Natural killer cell (primary cell): ENCODE measurements around the gene TCF25. TPM values are rescaled to one million over a fixed set of nuclear protein-coding genes. Genes with fewer than 3 reads are reported as not detected.

Experiments
- ATAC-seq, 3 donors: fragments of 150-1000 bp in 2 of 3; fragments of 200-7000 bp in 1 of 3; cut with Tn5 transposase; 1 replicate in 1 of 3; 2 replicates in 2 of 3; pipeline ENCODE4 v1.10.0; 2021; ENCODE audit warnings: mild to moderate bottlenecking in 2 of 3, moderate library complexity in 2 of 3
- DNase-seq, 2 donors: peaks; one replicate each; pipeline versions ENCODE4 v3.0.0 to v3.0.0-alpha.2; 2013 to 2021; ENCODE audit warnings: mixed read lengths in 1 of 2
- H3K27ac ChIP-seq: one replicate; pipeline ENCODE4 v1.5.1; 2013; ENCODE audit warnings: mild to moderate bottlenecking, low read length
- H3K27me3 ChIP-seq: one replicate; pipeline ENCODE4 v1.6.1; 2013; ENCODE audit warnings: low read length; ENCODE audit not compliant: control insufficient read depth, insufficient read depth
- H3K36me3 ChIP-seq: one replicate; pipeline ENCODE4 v1.6.1; 2013; ENCODE audit warnings: low read length; ENCODE audit not compliant: control insufficient read depth, insufficient read depth
- H3K4me1 ChIP-seq: one replicate; pipeline ENCODE4 v1.6.1; 2013; ENCODE audit warnings: low read length; ENCODE audit not compliant: control insufficient read depth, insufficient read depth
- H3K4me3 ChIP-seq: one replicate; pipeline ENCODE4 v1.5.1; 2013; ENCODE audit warnings: low read length
- H3K9me3 ChIP-seq: one replicate; pipeline ENCODE4 v1.6.1; 2013; ENCODE audit warnings: low read length; ENCODE audit not compliant: control insufficient read depth, insufficient read depth
- H3K27ac Mint-ChIP-seq, 2 donors: one replicate each; pipeline ENCODE4 v1.8.0; 2022; ENCODE audit warnings: mild to moderate bottlenecking in 2 of 2, mixed read lengths in 2 of 2, moderate library complexity in 1 of 2
- H3K27me3 Mint-ChIP-seq, 2 donors: one replicate each; pipeline ENCODE4 v1.8.0; 2022; ENCODE audit warnings: low read depth in 2 of 2, mixed read lengths in 2 of 2
- H3K36me3 Mint-ChIP-seq: one replicate; pipeline ENCODE4 v1.8.0; 2022; ENCODE audit warnings: mixed read lengths
- H3K4me1 Mint-ChIP-seq, 2 donors: one replicate each; pipeline ENCODE4 v1.8.0; 2022; ENCODE audit warnings: mixed read lengths in 2 of 2
- H3K4me3 Mint-ChIP-seq: one replicate; pipeline ENCODE4 v1.8.0; 2022; ENCODE audit warnings: mild to moderate bottlenecking, moderate library complexity, mixed read lengths
- H3K9me3 Mint-ChIP-seq, 2 donors: one replicate each; pipeline ENCODE4 v1.8.0; 2022; ENCODE audit warnings: mixed read lengths in 2 of 2
- WGBS: methylation state at CpG from one replicate; pipeline ENCODE4 v1.1.7; 2013; ENCODE audit warnings: missing lambda C conversion rate; ENCODE audit not compliant: insufficient coverage; 5-methylcytosine and 5-hydroxymethylcytosine counted together
- intact Hi-C: fragments of 100-400 bp; cut with micrococcal nuclease; formaldehyde crosslinking; loops from one replicate; pipeline ENCODE4 v1.14.2; 2022
- total RNA-seq, 4 donors: library from RNA; stranded (reverse); fragments of 120-200 nt in 1 of 4; gene quantifications; one replicate each; pipeline versions ENCODE4 v1.2.3 to v1.2.4, GENCODE V29; 2013 to 2022
- TF ChIP-seq, protein P1 (sequence below): fragments of 200-600 bp; IDR thresholded peaks from one replicate; pipeline ENCODE4 v1.8.0; 2022; ENCODE audit warnings: antibody characterized with exemption

Gene TCF25
- total RNA-seq, 3 donors from 2014 or later (not counting 1 experiment from before 2014, with no cell fraction given), result 509 to 682 (median 567) TPM

DNA sequence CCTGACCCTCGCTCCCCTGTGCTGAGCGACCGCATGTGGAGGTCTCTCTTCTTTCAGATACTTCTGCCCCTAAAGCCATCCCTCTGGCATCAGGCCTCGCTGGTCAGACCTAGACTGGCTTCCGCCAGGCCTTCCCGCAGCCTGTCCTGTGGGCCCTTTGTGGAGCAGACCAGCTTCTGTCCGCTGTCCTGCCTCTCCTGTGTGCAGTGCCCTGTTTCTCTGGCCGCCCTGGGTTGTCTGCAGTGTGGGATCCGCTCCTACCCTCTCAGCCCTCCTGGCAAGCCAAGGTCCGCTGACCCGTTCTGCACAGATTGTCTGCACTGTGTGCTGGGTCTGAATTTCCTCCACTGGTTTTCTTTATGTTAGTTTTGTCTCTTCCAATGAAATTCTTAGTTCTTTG is 23.8 kb downstream of the TCF25 start:
- Histone ChIP-seq H3K4me1 (no peaks in the 10 kb centered on the region), H3K36me3 (peaks cover 74% of the 10 kb centered on the region), H3K27me3 (no peaks in the 10 kb centered on the region), H3K4me3 (no peak overlapping the region), H3K27ac (no peak overlapping the region), H3K9me3 (no peaks in the 10 kb centered on the region)
- H3K9me3 Mint-ChIP-seq, result no peaks in the 10 kb centered on the region
- intact Hi-C loops, result no loop called here
- peaks cover 6% of the 10 kb centered on the region for H3K36me3 Mint-ChIP-seq
- TF ChIP-seq, protein P1, sequence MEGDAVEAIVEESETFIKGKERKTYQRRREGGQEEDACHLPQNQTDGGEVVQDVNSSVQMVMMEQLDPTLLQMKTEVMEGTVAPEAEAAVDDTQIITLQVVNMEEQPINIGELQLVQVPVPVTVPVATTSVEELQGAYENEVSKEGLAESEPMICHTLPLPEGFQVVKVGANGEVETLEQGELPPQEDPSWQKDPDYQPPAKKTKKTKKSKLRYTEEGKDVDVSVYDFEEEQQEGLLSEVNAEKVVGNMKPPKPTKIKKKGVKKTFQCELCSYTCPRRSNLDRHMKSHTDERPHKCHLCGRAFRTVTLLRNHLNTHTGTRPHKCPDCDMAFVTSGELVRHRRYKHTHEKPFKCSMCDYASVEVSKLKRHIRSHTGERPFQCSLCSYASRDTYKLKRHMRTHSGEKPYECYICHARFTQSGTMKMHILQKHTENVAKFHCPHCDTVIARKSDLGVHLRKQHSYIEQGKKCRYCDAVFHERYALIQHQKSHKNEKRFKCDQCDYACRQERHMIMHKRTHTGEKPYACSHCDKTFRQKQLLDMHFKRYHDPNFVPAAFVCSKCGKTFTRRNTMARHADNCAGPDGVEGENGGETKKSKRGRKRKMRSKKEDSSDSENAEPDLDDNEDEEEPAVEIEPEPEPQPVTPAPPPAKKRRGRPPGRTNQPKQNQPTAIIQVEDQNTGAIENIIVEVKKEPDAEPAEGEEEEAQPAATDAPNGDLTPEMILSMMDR, result no peak
- 98% methylated on average over 11 of the region's 11 CpGs for WGBS
- H3K27me3 Mint-ChIP-seq, result no peaks in the 10 kb centered on the region
- DNase-seq (no peak), ATAC-seq (no peak)
- peak overlapping the region in 1 of 2 donors; percentile 45 for H3K27ac Mint-ChIP-seq
- no peak overlapping the region for H3K4me3 Mint-ChIP-seq
- H3K4me1 Mint-ChIP-seq, result peaks cover 5 to 6% of the 10 kb centered on the region in 2 donors

DNA sequence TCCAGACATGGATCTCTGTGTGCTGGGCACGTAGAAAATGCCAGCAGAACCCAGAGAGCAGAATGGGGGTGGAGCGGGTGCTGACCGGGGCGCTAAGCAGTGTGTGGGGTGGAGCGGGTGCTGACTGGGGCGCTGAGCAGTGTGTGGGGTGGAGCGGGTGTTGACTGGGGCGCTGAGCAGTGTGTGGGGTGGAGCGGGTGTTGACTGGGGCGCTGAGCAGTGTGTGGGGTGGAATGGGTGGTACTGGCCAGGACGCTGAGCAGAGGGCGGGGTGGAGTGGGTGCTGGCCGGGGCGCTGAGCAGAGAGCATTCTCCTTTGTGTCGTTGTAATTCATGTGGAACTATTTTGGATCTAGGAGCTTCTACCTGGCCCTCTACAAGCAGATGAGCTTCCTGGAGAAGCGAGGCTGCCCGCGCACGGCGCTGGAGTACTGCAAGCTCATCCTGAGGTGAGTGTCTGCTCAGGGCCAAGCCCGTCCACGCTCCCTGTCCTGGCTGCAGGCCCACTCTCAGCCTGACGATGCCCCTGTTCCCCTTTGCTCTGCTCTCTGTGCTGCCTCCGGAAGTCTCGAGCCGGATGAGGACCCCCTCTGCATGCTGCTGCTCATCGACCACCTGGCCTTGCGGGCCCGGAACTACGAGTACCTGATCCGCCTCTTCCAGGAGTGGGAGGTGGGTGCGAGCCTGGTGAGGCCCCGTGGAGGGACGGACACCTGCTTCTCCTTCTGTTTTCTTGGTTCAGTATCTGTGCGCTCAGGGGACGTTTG is 25.0 kb downstream of the TCF25 start:
- Mint-ChIP-seq H3K27ac (peak overlapping the region; percentile 65 to 68), H3K27me3 (no peaks in the 10 kb centered on the region), H3K4me1 (peaks cover 5 to 6% of the 10 kb centered on the region in 2 donors), H3K36me3 (peaks cover 6% of the 10 kb centered on the region), H3K4me3 (peak overlapping the region; percentile 67), H3K9me3 (no peaks in the 10 kb centered on the region)
- WGBS, result 91% methylated on average over 36 of the region's 36 CpGs
- intact Hi-C loops, result no loop called here
- peaks cover 65% of the 10 kb centered on the region for H3K36me3 ChIP-seq
- H3K4me3 ChIP-seq, result no peak overlapping the region
- TF ChIP-seq, protein P1, result no peak
- peak overlapping the region; percentile 19 for H3K27ac ChIP-seq
- no peaks in the 10 kb centered on the region for H3K27me3 ChIP-seq
- DNase-seq, result no peak
- H3K9me3 ChIP-seq, result no peaks in the 10 kb centered on the region
- H3K4me1 ChIP-seq, result no peaks in the 10 kb centered on the region
- ATAC-seq, result peak; percentile 46 to 56 (median 50)

DNA sequence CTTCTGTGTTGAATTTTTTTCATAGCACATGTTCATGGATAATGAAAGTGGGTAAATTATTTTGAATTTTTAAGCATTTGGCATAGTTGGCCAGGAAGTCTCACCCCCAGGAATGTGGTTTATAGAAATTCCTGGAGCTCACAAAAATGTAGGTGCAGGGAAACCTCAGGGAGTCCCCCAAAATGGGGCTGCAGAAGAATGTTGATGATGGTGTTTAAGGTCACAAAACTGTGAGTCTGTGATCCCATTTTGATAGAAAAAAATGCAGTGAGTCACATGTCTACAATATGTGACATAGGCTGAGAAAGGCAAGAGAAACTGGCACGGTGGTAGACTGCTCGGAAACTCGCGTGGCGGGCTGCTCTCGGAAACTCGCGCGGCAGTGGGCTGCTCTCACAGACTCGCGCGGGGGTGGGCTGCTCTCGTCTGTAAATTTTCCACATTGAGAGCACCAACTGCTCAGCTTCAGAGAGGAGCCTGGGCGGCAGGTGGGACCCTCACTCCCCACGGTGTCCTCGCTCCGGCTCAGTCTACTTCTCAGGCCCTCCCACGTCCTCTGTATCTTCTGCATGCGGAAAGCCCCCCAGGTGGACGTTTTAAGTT is 26.6 kb downstream of the TCF25 start:
- no peak for ATAC-seq
- H3K27ac ChIP-seq, result no peak overlapping the region
- peaks cover 73% of the 10 kb centered on the region for H3K36me3 ChIP-seq
- 95% methylated on average over 20 of the region's 20 CpGs for WGBS
- TF ChIP-seq, protein P1, result no peak
- no peak for DNase-seq
- Mint-ChIP-seq H3K4me3 (no peak overlapping the region), H3K36me3 (peaks cover 6% of the 10 kb centered on the region), H3K4me1 (peaks cover 5 to 6% of the 10 kb centered on the region in 2 donors), H3K9me3 (no peaks in the 10 kb centered on the region), H3K27me3 (no peaks in the 10 kb centered on the region), H3K27ac (no peak overlapping the region)
- intact Hi-C loops, result no loop called here
- no peaks in the 10 kb centered on the region for H3K9me3 ChIP-seq
- H3K4me3 ChIP-seq, result no peak overlapping the region
- H3K27me3 ChIP-seq, result no peaks in the 10 kb centered on the region
- no peaks in the 10 kb centered on the region for H3K4me1 ChIP-seq
